ENCODE data around the gene EPHB1. TPM values are rescaled to one million over a fixed set of nuclear protein-coding genes. Genes with fewer than 3 reads are reported as not detected.

EPHB1 gene
- total RNA-seq, 1 experiment from 2014 or later = 2.8 TPM

DNA sequence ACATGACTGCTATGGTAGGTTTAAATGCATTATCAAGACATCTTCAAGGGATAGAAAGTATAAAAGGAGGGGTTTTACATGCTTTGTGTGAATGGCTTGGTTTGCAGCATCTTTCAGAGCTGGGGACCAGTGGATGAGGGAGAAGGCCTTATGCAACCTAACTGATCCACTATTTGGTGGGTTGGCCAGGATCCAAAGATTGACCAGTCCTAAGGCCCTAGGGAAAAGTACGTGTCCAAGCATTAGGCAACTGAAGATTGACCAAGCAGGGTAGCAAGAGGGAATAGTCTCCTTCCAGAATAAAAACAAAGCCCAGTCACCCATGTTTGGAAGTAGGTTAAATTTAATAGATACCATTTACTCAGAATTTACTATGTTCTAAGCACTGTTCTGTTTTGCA, 509.3 kb downstream of the EPHB1 start:
- no peak overlapping the region for H4K5ac ChIP-seq (ENCODE audit: insufficient read length, low read depth, low read length)
- no peak overlapping the region for H3K4me2 ChIP-seq (ENCODE audit: insufficient read depth, insufficient read length, low read length)
- no peaks in the 10 kb centered on the region for H4K20me1 ChIP-seq (ENCODE audit: control insufficient read depth, insufficient read depth, insufficient read length)
- H3K23me2 ChIP-seq (ENCODE audit: insufficient read length, low read depth, low read length, poor library complexity, severe bottlenecking) = no peaks in the 10 kb centered on the region
- H3K36me3 Mint-ChIP-seq (ENCODE audit: insufficient read depth in 1 of 3, low read depth in 3 of 3) = peaks cover 3 to 12% (median 8%) of the 10 kb centered on the region in 3 experiments; a peak in 6 of 7 replicates
- WGBS (ENCODE audit: extremely low coverage, insufficient read length, low lambda C conversion rate) = no CpG with 5 or more reads among the region's 1 CpG
- H3K9ac ChIP-seq (ENCODE audit: extremely low read depth, insufficient read length, low read length) = no peak overlapping the region
- no peak overlapping the region for H3K18ac ChIP-seq (ENCODE audit: insufficient read length, low read depth, low read length)
- no peak overlapping the region for H2BK15ac ChIP-seq (ENCODE audit: low read depth, low read length)
- H3T11ph ChIP-seq (ENCODE audit: low read length) = no peak overlapping the region
- H3K14ac ChIP-seq (ENCODE audit: insufficient read depth, low read length) = no peak overlapping the region
- no peak overlapping the region for H3K4ac ChIP-seq (ENCODE audit: low read depth, low read length)
- no peak overlapping the region for H2BK20ac ChIP-seq (ENCODE audit: low read depth, low read length, poor library complexity, severe bottlenecking)
- no peak overlapping the region for H2BK120ac ChIP-seq (ENCODE audit: low read depth, low read length, poor library complexity, severe bottlenecking)
- H3K56ac ChIP-seq (ENCODE audit: insufficient read length, low read depth, low read length) = no peak overlapping the region
- no peak overlapping the region for H2AFZ ChIP-seq (ENCODE audit: low read length)
- DNase-seq = no peak
- TF ChIP-seq, protein P1, sequence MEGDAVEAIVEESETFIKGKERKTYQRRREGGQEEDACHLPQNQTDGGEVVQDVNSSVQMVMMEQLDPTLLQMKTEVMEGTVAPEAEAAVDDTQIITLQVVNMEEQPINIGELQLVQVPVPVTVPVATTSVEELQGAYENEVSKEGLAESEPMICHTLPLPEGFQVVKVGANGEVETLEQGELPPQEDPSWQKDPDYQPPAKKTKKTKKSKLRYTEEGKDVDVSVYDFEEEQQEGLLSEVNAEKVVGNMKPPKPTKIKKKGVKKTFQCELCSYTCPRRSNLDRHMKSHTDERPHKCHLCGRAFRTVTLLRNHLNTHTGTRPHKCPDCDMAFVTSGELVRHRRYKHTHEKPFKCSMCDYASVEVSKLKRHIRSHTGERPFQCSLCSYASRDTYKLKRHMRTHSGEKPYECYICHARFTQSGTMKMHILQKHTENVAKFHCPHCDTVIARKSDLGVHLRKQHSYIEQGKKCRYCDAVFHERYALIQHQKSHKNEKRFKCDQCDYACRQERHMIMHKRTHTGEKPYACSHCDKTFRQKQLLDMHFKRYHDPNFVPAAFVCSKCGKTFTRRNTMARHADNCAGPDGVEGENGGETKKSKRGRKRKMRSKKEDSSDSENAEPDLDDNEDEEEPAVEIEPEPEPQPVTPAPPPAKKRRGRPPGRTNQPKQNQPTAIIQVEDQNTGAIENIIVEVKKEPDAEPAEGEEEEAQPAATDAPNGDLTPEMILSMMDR (conservative IDR thresholded peaks at IDR 0.05) = no peak
- no peak overlapping the region for H3K23ac ChIP-seq (ENCODE audit: insufficient read length, low read depth, low read length)
- H2BK12ac ChIP-seq (ENCODE audit: insufficient read length, low read depth, low read length) = no peak overlapping the region
- no peak overlapping the region for H2BK5ac ChIP-seq (ENCODE audit: insufficient read length, low read length)
- no peaks in the 10 kb centered on the region for H3K4me1 ChIP-seq (ENCODE audit: insufficient read depth, low read length)
- H2AK5ac ChIP-seq (ENCODE audit: insufficient read length, low read length) = no peak overlapping the region
- H3K27ac ChIP-seq (ENCODE audit: insufficient read length, low read depth, low read length) = no peak overlapping the region
- H3K4me1 Mint-ChIP-seq = peaks cover 3% of the 10 kb centered on the region in 2 experiments
- no peaks in the 10 kb centered on the region for H3K9me3 ChIP-seq (ENCODE audit: control insufficient read depth, low read depth, low read length)
- no peak overlapping the region for H3K4me3 Mint-ChIP-seq
- H3K79me1 ChIP-seq (ENCODE audit: insufficient read depth, low read depth, low read length, poor library complexity, severe bottlenecking) = no peaks in the 10 kb centered on the region
- H3K9me3 Mint-ChIP-seq = peaks cover 12% of the 10 kb centered on the region in 2 experiments
- H3K79me2 ChIP-seq (ENCODE audit: insufficient read depth, low read length) = no peaks in the 10 kb centered on the region
- H3K27ac Mint-ChIP-seq = no peak overlapping the region
- H4K91ac ChIP-seq (ENCODE audit: insufficient read length, low read depth, low read length) = no peak overlapping the region
- no peaks in the 10 kb centered on the region for H3K27me3 ChIP-seq (ENCODE audit: insufficient read depth, low read length)
- no peaks in the 10 kb centered on the region for H3K27me3 Mint-ChIP-seq (ENCODE audit: low read depth)
- H4K8ac ChIP-seq (replicated peaks; ENCODE audit: insufficient read length, low read depth, low read length) = no peak overlapping the region

Other genes starting within 250 kb of the EPHB1 start
- not detected in 2 replicates for gene KY, start 144.2 kb upstream of the EPHB1 start, total RNA-seq (2021)

All from H9 (cell line).